GM12878 (cell line): ENCODE measurements around the gene HCRT. TPM values are rescaled to one million over a fixed set of nuclear protein-coding genes. Genes with fewer than 3 reads are reported as not detected.

ENCODE experiments used
- ATAC-seq: fragments of 200-7000 bp; cut with Tn5 transposase; 3 replicates; pipeline ENCODE4 v1.9.1; 2020; ENCODE audit warnings: mild to moderate bottlenecking, moderate library complexity
- BruUV-seq: library from RNA; stranded (reverse); fragments of 400-500 nt; replicated peaks from 2 replicates; lab custom pipeline; 2021; lab: Mats Ljungman, UMichigan
- CTCF ChIA-PET: fragments of 300-600 bp; sonication (Branson Sonifier 250); formaldehyde crosslinking; extraction: SDS; loops from one replicate; lab custom pipeline; 2021; ENCODE audit warnings: inconsistent platforms; lab: Yijun Ruan, JAX
- POLR2A ChIA-PET: fragments of 350-600 bp; formaldehyde crosslinking; extraction: SDS; loops from one replicate; lab custom pipeline; 2021; ENCODE audit warnings: inconsistent platforms; lab: Charles Lee
- RAD21 ChIA-PET: fragments of 300-600 bp; sonication (Branson Sonifier 250); formaldehyde crosslinking; loops from one replicate; lab custom pipeline; 2023; ENCODE audit warnings: antibody characterized with exemption; ENCODE audit not compliant: unreplicated experiment; lab: Charles Lee
- SMC1A ChIA-PET: fragments of 300-600 bp; sonication (Branson Sonifier 250); formaldehyde crosslinking; loops from one replicate; lab custom pipeline; 2023; ENCODE audit not compliant: unreplicated experiment, uncharacterized antibody; lab: Charles Lee
- DNase-seq: peaks from one replicate; pipeline ENCODE4 v3.0.0-alpha.2; 2011; ENCODE audit warnings: low read depth, low spot score
- FAIRE-seq: peaks from 3 replicates; lab custom pipeline; 2011; peaks lifted over from hg19 to GRCh38; lab: Jason Lieb, UNC
- H2AFZ ChIP-seq: 2 replicates; pipeline ENCODE4 v1.6.0; 2011; ENCODE audit warnings: low read depth, low read length, control low read depth; ENCODE audit not compliant: control insufficient read depth
- H3K27ac ChIP-seq: 2 replicates; pipeline ENCODE4 v1.5.1; 2011; ENCODE audit warnings: control low read depth; ENCODE audit not compliant: control insufficient read depth, insufficient read depth
- H3K27me3 ChIP-seq, 2 experiments: replicated peaks in 1 of 2; 2 replicates each; pipeline versions ENCODE4 v1.6.0 to v1.6.1; 2011; ENCODE audit warnings: low read length in 1 of 2; ENCODE audit not compliant: control insufficient read depth in 2 of 2, insufficient read depth in 2 of 2
- H3K36me3 ChIP-seq, 2 experiments: 2 replicates each; pipeline ENCODE4 v1.5.1; 2011; ENCODE audit warnings: low read length in 1 of 2; ENCODE audit not compliant: control insufficient read depth in 2 of 2, insufficient read depth in 2 of 2
- H3K4me1 ChIP-seq: 2 replicates; pipeline ENCODE4 v1.6.1; 2011; ENCODE audit warnings: mild to moderate bottlenecking, low read length, moderate library complexity, mixed read lengths; ENCODE audit not compliant: control insufficient read depth, insufficient read depth
- H3K4me2 ChIP-seq: 2 replicates; pipeline ENCODE4 v1.6.0; 2011; ENCODE audit warnings: control low read depth; ENCODE audit not compliant: control insufficient read depth, insufficient read depth
- H3K4me3 ChIP-seq: fragments of 200-600 bp; sonication (generic); 2 replicates; pipeline ENCODE4 v1.5.1; 2016
- H3K79me2 ChIP-seq: 2 replicates; pipeline ENCODE4 v1.6.0; 2011; ENCODE audit warnings: low read length; ENCODE audit not compliant: control insufficient read depth, insufficient read depth
- H3K9ac ChIP-seq: 2 replicates; pipeline ENCODE4 v1.8.0; 2011; ENCODE audit warnings: low read length, control low read depth, mixed read lengths; ENCODE audit not compliant: control insufficient read depth, insufficient read depth
- H3K9me3 ChIP-seq: replicated peaks from 3 replicates; pipeline ENCODE4 v1.5.1; 2011; ENCODE audit warnings: mild to moderate bottlenecking, low read length; ENCODE audit not compliant: control insufficient read depth, insufficient read depth
- H4K20me1 ChIP-seq: 2 replicates; pipeline ENCODE4 v1.6.0; 2011; ENCODE audit not compliant: control insufficient read depth, insufficient read depth
- BCL11A ChIP-seq: IDR thresholded peaks from 2 replicates; pipeline ENCODE4 v1.6.1; 2011; ENCODE audit warnings: low read depth, low read length
- BRCA1 ChIP-seq: IDR thresholded peaks from 2 replicates; pipeline ENCODE4 v1.6.1; 2011; ENCODE audit warnings: low read depth, low read length, improper control_type of control experiment
- ELK1 ChIP-seq: IDR thresholded peaks from 2 replicates; pipeline ENCODE4 v1.6.1; 2012; ENCODE audit warnings: low read depth, low read length, improper control_type of control experiment
- KLF5 ChIP-seq: fragments of 450-650 bp; IDR thresholded peaks from 2 replicates; pipeline ENCODE4 v1.6.1; 2014; ENCODE audit warnings: mild to moderate bottlenecking; ENCODE audit not compliant: partially characterized antibody
- NKRF ChIP-seq: fragments of 450-650 bp; conservative IDR thresholded peaks from 2 replicates; pipeline ENCODE4 v1.6.1; 2017; ENCODE audit warnings: mild to moderate bottlenecking, moderate library complexity
- NR2C2 ChIP-seq: IDR thresholded peaks from 2 replicates; pipeline ENCODE4 v1.6.1; 2011; ENCODE audit warnings: borderline replicate concordance, low read depth; ENCODE audit not compliant: control insufficient read depth, insufficient read length
- RCOR1 ChIP-seq: conservative IDR thresholded peaks from 2 replicates; pipeline ENCODE4 v1.6.1; 2012; ENCODE audit warnings: low read depth, low read length, improper control_type of control experiment
- SMC3 ChIP-seq: IDR thresholded peaks from 2 replicates; pipeline ENCODE4 v1.6.1; 2011; ENCODE audit warnings: low read length, improper control_type of control experiment, borderline replicate concordance
- YBX1 ChIP-seq: fragments of 450-650 bp; IDR thresholded peaks from 2 replicates; pipeline ENCODE4 v1.6.1; 2016; ENCODE audit warnings: antibody characterized with exemption
- ZBTB11 ChIP-seq: fragments of 450-650 bp; formaldehyde crosslinking; IDR thresholded peaks from 2 replicates; pipeline ENCODE4 v1.5.0; 2022; ENCODE audit warnings: mild to moderate bottlenecking, missing genetic modification characterization
- WGBS: methylation state at CpG from one replicate; pipeline ENCODE4 v1.1.6; 2016; ENCODE audit warnings: low lambda C conversion rate; ENCODE audit not compliant: insufficient replicate concordance, insufficient coverage; ENCODE audit errors: missing lambda C conversion rate; 5-methylcytosine and 5-hydroxymethylcytosine counted together
- in situ Hi-C: fragments of 300-500 bp; cut with MboI; formaldehyde crosslinking; loops from 9 replicates; pipeline ENCODE4 v1.14.3; 2018; ENCODE audit warnings: mixed read lengths
- intact Hi-C: fragments of 100-400 bp; cut with micrococcal nuclease; formaldehyde crosslinking; loops from one replicate; pipeline ENCODE4 v1.14.2; 2022; ENCODE audit not compliant: unreplicated experiment
- polyA plus RNA-seq, 11 experiments: library from polyadenylated mRNA; depleted of rRNA in 4 of 11; unstranded in 6 of 11; stranded (reverse) in 5 of 11; fragments of >200 nt; fragmentation: Nextera tagmentation in 4 of 11; fragmentation: Illumina TruSeq in 1 of 11; extraction: Ambion mirVana in 4 of 11; extraction: Trizol in 1 of 11; gene quantifications; 1 replicate in 1 of 11; 2 replicates in 10 of 11; pipeline versions ENCODE4 v1.2.1 to v1.2.3, GENCODE V29; 2011 to 2016; ENCODE audit warnings: inconsistent platforms in 2 of 11, missing spikeins in 2 of 11, low read depth in 1 of 11
- total RNA-seq, 4 experiments: library from RNA; depleted of rRNA in 3 of 4; stranded (reverse); fragments of >200 nt in 3 of 4; fragmentation: Illumina TruSeq in 1 of 4; extraction: Trizol in 1 of 4; gene quantifications; 2 replicates each; pipeline versions ENCODE4 v1.2.1 to v1.2.3, GENCODE V29; 2013 to 2021
- TF ChIP-seq, protein P1 (sequence below): fragments of 150-350 bp; IDR thresholded peaks from 2 replicates; pipeline ENCODE4 v1.6.1; 2014; ENCODE audit warnings: mild to moderate bottlenecking, low read depth, low read length

Gene HCRT
- total and polyA plus RNA-seq, 10 of the 15 experiments (the other 5 are each of a cell fraction or from before 2014, with no cell fraction given), result 0.41 TPM; not detected in 9

DNA sequence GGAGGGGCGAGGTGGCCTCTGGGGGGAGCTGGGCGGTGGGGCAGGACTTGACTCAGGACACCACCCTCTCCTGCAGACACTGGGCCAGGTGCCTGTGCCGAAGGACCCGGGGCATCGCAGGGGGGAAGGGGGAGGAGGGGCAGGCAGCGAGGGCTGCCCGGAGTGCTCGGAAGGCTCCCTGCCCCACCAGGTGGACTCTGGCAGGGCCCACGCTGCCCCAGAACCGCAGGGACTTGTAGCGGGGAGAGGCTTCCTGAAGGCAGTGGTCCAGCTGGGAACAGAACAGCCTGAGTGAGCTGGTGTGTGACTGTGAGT is 4.4 kb upstream of the HCRT start:
- no peak overlapping the region for H2AFZ ChIP-seq
- ATAC-seq, result no peak
- in situ Hi-C loops (no loop called here), intact Hi-C loops (loop anchor here (10.0 kb wide), 1 partner anchor 215 kb away; no protein-coding TSS in a partner anchor)
- RAD21 ChIA-PET, result interaction anchor here (1.0 to 1.6 kb wide), 3 partner anchors 8 to 217 kb away, joined by 3 to 4 read pairs (median 4); partner anchors contain the start of gene KCNH4
- no TSS peak for BruUV-seq
- no peaks in the 10 kb centered on the region for H4K20me1 ChIP-seq
- H3K36me3 ChIP-seq, result no peaks in the 10 kb centered on the region
- WGBS, result 78% methylated on average over 8 of the region's 11 CpGs
- H3K9me3 ChIP-seq, result no peaks in the 10 kb centered on the region
- peaks cover 4% of the 10 kb centered on the region for H3K79me2 ChIP-seq
- POLR2A ChIA-PET, result interaction anchor here (0.7 kb wide), 1 partner anchor 15 kb away, joined by 3 read pairs; no protein-coding TSS in a partner anchor
- H3K4me2 ChIP-seq, result no peak overlapping the region
- no peak for FAIRE-seq
- CTCF ChIA-PET, result interaction anchor here (1.3 to 2.1 kb wide), 2 partner anchors 8 to 11 kb away, joined by 3 to 9 read pairs; partner anchors contain the start of gene KCNH4
- H3K9ac ChIP-seq, result no peak overlapping the region
- H3K4me3 ChIP-seq, result no peak overlapping the region
- no peak for DNase-seq
- SMC1A ChIA-PET, result no interaction called here
- H3K27me3 ChIP-seq, result no peaks in the 10 kb centered on the region
- TF ChIP-seq YBX1, result no peak
- no peak for TF ChIP-seq BRCA1
- no peak for TF ChIP-seq BCL11A
- TF ChIP-seq, protein P1, sequence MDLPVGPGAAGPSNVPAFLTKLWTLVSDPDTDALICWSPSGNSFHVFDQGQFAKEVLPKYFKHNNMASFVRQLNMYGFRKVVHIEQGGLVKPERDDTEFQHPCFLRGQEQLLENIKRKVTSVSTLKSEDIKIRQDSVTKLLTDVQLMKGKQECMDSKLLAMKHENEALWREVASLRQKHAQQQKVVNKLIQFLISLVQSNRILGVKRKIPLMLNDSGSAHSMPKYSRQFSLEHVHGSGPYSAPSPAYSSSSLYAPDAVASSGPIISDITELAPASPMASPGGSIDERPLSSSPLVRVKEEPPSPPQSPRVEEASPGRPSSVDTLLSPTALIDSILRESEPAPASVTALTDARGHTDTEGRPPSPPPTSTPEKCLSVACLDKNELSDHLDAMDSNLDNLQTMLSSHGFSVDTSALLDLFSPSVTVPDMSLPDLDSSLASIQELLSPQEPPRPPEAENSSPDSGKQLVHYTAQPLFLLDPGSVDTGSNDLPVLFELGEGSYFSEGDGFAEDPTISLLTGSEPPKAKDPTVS, result no peak
- TF ChIP-seq ELK1, result no peak
- TF ChIP-seq KLF5, result no peak
- no peak for TF ChIP-seq SMC3
- TF ChIP-seq RCOR1, result no peak
- TF ChIP-seq ZBTB11 (CRISPR knock-in tag), result no peak
- no peak for TF ChIP-seq NR2C2
- TF ChIP-seq NKRF, result no peak
- H3K4me1 ChIP-seq, result peaks cover 6% of the 10 kb centered on the region
- H3K27ac ChIP-seq, result no peak overlapping the region
